B cell (primary cell): Measurements from ENCODE around the gene C1orf226.

Source experiments
- EZH2 ChIP-seq: IDR thresholded peaks from 2 replicates; pipeline ENCODE4 v1.6.1; 2012; ENCODE audit warnings: borderline replicate concordance, low read depth, mild to moderate bottlenecking, moderate library complexity, low read length; ENCODE audit not compliant: insufficient read depth, poor library complexity, severe bottlenecking
- TF ChIP-seq, protein P1 (sequence below): fragments of 200-600 bp; IDR thresholded peaks from one replicate; pipeline ENCODE4 v1.8.0; 2022; ENCODE audit warnings: antibody characterized with exemption, mild to moderate bottlenecking

GRCh38 chr1:162360237-162360873 is 21.2 kb upstream of the C1orf226 start:
- TF ChIP-seq, protein P1, sequence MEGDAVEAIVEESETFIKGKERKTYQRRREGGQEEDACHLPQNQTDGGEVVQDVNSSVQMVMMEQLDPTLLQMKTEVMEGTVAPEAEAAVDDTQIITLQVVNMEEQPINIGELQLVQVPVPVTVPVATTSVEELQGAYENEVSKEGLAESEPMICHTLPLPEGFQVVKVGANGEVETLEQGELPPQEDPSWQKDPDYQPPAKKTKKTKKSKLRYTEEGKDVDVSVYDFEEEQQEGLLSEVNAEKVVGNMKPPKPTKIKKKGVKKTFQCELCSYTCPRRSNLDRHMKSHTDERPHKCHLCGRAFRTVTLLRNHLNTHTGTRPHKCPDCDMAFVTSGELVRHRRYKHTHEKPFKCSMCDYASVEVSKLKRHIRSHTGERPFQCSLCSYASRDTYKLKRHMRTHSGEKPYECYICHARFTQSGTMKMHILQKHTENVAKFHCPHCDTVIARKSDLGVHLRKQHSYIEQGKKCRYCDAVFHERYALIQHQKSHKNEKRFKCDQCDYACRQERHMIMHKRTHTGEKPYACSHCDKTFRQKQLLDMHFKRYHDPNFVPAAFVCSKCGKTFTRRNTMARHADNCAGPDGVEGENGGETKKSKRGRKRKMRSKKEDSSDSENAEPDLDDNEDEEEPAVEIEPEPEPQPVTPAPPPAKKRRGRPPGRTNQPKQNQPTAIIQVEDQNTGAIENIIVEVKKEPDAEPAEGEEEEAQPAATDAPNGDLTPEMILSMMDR, result no peak
- TF ChIP-seq EZH2, result no peak
